PFSK-1 (cell line): ENCODE data around the gene NIPAL4. TPM values are rescaled to one million over a fixed set of nuclear protein-coding genes. Genes with fewer than 3 reads are reported as not detected.

Source experiments
- FOXP2 ChIP-seq: optimal IDR thresholded peaks from 2 replicates; pipeline ENCODE3; 2011; ENCODE audit warnings: borderline replicate concordance, control low read depth, inconsistent platforms; ENCODE audit not compliant: insufficient read depth; ENCODE audit errors: extremely low read length, extremely low read depth
- POLR2AphosphoS5 ChIP-seq: IDR thresholded peaks from 2 replicates; pipeline ENCODE4 v1.6.1; 2012; ENCODE audit warnings: low read depth, mild to moderate bottlenecking, control low read depth, low read length, moderate library complexity
- REST ChIP-seq, 2 experiments: IDR thresholded peaks; 2 replicates each; pipeline versions ENCODE4 v1.6.1 to v1.8.0; 2011 to 2012; ENCODE audit warnings: low read depth in 2 of 2, low read length in 2 of 2, control low read depth in 1 of 2, inconsistent platforms in 1 of 2, mild to moderate bottlenecking in 1 of 2, moderate library complexity in 1 of 2; ENCODE audit not compliant: insufficient read depth in 1 of 2
- SIN3A ChIP-seq: IDR thresholded peaks from 2 replicates; pipeline ENCODE4 v1.6.1; 2012; ENCODE audit warnings: mild to moderate bottlenecking, low read length, moderate library complexity, borderline replicate concordance; ENCODE audit not compliant: insufficient read depth
- TAF1 ChIP-seq: IDR thresholded peaks from 2 replicates; pipeline ENCODE4 v1.6.1; 2012; ENCODE audit warnings: low read length, control low read depth, borderline replicate concordance; ENCODE audit not compliant: insufficient read depth
- polyA plus RNA-seq: library from polyadenylated mRNA; unstranded; fragments of >200 nt; gene quantifications from one replicate; pipeline ENCODE4 v1.2.1, GENCODE V29; 2012; ENCODE audit warnings: low read depth, missing spikeins; ENCODE audit not compliant: insufficient read length

Gene NIPAL4
- not detected for polyA plus RNA-seq

- TF ChIP-seq FOXP2 (no peak), REST (IDR thresholded peaks at IDR 0.05; ENCODE audit: insufficient read depth in 1 of 2, low read depth in 2 of 2, low read length in 2 of 2) (no peak), SIN3A (no peak), POLR2AphosphoS5 (no peak), TAF1 (no peak)
These were observed at the start of gene NIPAL4 for GRCh38 chr5:157459715-157460599. Gene NIPAL4 (plus strand): TSS chr5:157460213. CDS start chr5:157460321, 108 bp downstream.

GRCh38 chr5:157415838-157416237 is 44.2 kb upstream of the NIPAL4 start:
- TF ChIP-seq REST (IDR thresholded peaks at IDR 0.05; ENCODE audit: insufficient read depth in 1 of 2, low read depth in 2 of 2, low read length in 2 of 2): no peak
- no peak for TF ChIP-seq SIN3A
- TF ChIP-seq TAF1: no peak
- no peak for TF ChIP-seq POLR2AphosphoS5
- TF ChIP-seq FOXP2: no peak

GRCh38 chr5:157431544-157432200 is 28.3 kb upstream of the NIPAL4 start:
- TF ChIP-seq TAF1 (no peak), POLR2AphosphoS5 (no peak), REST (IDR thresholded peaks at IDR 0.05; ENCODE audit: insufficient read depth in 1 of 2, low read depth in 2 of 2, low read length in 2 of 2) (no peak), SIN3A (no peak), FOXP2 (no peak)

- TF ChIP-seq SIN3A (no peak), FOXP2 (no peak), REST (IDR thresholded peaks at IDR 0.05; ENCODE audit: insufficient read depth in 1 of 2, low read depth in 2 of 2, low read length in 2 of 2) (no peak), TAF1 (no peak), POLR2AphosphoS5 (no peak)
These were observed 25.9 kb upstream of the NIPAL4 start for GRCh38 chr5:157434096-157434495.
